HL-60 (cell line): ENCODE measurements around the gene NAXE.

Experiments
- DNase-seq, 2 experiments: peaks; one replicate each; pipeline ENCODE4 v3.0.0-alpha.2; 2010 to 2020; ENCODE audit warnings: low read depth in 1 of 2, low spot score in 1 of 2
- H3K27ac ChIP-seq: fragments of 250-450 bp; sonication (Bioruptor Pico); replicated peaks from 2 replicates; pipeline ENCODE4 v1.5.1; 2020; ENCODE audit warnings: mild to moderate bottlenecking, moderate library complexity
- H3K27me3 ChIP-seq: fragments of 250-450 bp; sonication (Bioruptor Pico); 2 replicates; pipeline ENCODE4 v1.5.1; 2021; ENCODE audit warnings: mild to moderate bottlenecking, moderate library complexity; ENCODE audit not compliant: insufficient read depth, poor library complexity, severe bottlenecking
- H3K4me3 ChIP-seq: replicated peaks from 2 replicates; pipeline ENCODE4 v1.5.1; 2011; ENCODE audit warnings: mild to moderate bottlenecking, control low read depth, low read length; ENCODE audit not compliant: insufficient read depth
- GABPA ChIP-seq: IDR thresholded peaks from 2 replicates; pipeline ENCODE4 v1.6.1; 2012; ENCODE audit warnings: low read depth
- POLR2AphosphoS5 ChIP-seq: IDR thresholded peaks from 2 replicates; pipeline ENCODE4 v1.6.1; 2012; ENCODE audit warnings: low read depth
- SPI1 ChIP-seq: IDR thresholded peaks from 2 replicates; pipeline ENCODE4 v1.6.1; 2012; ENCODE audit warnings: low read depth, mild to moderate bottlenecking, borderline replicate concordance
- TF ChIP-seq, protein P1 (sequence below): IDR thresholded peaks from 2 replicates; pipeline ENCODE4 v1.6.1; 2012; ENCODE audit warnings: low read depth; ENCODE audit not compliant: insufficient replicate concordance
- TF ChIP-seq, protein P2 (sequence below): IDR thresholded peaks from one replicate; pipeline ENCODE4 v1.5.1; 2011; ENCODE audit warnings: low read length, control low read depth, inconsistent platforms; ENCODE audit not compliant: insufficient read depth

The NAXE gene

DNA sequence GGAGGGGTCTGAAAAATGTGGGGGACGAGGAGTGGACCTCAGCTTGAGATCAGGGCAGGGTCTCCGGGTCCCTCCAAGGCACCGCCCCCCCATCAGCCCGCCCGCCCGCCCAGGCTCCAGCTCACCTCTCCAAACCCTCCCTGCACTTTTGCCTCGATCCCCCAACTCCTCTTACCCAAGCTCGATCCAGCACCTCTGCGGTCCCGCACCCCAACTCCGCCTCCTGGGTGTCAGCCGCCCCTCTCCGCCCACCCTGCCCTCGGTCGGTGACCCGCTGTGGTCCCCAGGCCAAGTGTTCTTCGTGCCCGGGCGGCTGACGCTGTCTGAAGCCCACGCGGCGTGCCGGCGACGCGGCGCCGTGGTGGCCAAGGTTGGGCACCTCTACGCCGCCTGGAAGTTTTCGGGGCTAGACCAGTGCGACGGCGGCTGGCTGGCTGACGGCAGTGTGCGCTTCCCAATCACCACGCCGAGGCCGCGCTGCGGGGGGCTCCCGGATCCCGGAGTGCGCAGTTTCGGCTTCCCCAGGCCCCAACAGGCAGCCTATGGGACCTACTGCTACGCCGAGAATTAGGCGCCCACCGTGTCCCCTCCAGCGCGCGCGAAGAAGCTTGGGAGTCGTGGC, 33.3 kb downstream of the NAXE start:
- Histone ChIP-seq H3K27ac (no peak overlapping the region), H3K27me3 (peaks cover 45% of the 10 kb centered on the region), H3K4me3 (peak overlapping the region; percentile 33)
- no peak for DNase-seq
- no peak for TF ChIP-seq POLR2AphosphoS5
- TF ChIP-seq SPI1, result no peak
- TF ChIP-seq GABPA, result no peak
- TF ChIP-seq, protein P1, sequence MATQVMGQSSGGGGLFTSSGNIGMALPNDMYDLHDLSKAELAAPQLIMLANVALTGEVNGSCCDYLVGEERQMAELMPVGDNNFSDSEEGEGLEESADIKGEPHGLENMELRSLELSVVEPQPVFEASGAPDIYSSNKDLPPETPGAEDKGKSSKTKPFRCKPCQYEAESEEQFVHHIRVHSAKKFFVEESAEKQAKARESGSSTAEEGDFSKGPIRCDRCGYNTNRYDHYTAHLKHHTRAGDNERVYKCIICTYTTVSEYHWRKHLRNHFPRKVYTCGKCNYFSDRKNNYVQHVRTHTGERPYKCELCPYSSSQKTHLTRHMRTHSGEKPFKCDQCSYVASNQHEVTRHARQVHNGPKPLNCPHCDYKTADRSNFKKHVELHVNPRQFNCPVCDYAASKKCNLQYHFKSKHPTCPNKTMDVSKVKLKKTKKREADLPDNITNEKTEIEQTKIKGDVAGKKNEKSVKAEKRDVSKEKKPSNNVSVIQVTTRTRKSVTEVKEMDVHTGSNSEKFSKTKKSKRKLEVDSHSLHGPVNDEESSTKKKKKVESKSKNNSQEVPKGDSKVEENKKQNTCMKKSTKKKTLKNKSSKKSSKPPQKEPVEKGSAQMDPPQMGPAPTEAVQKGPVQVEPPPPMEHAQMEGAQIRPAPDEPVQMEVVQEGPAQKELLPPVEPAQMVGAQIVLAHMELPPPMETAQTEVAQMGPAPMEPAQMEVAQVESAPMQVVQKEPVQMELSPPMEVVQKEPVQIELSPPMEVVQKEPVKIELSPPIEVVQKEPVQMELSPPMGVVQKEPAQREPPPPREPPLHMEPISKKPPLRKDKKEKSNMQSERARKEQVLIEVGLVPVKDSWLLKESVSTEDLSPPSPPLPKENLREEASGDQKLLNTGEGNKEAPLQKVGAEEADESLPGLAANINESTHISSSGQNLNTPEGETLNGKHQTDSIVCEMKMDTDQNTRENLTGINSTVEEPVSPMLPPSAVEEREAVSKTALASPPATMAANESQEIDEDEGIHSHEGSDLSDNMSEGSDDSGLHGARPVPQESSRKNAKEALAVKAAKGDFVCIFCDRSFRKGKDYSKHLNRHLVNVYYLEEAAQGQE, result no peak
- TF ChIP-seq, protein P2, sequence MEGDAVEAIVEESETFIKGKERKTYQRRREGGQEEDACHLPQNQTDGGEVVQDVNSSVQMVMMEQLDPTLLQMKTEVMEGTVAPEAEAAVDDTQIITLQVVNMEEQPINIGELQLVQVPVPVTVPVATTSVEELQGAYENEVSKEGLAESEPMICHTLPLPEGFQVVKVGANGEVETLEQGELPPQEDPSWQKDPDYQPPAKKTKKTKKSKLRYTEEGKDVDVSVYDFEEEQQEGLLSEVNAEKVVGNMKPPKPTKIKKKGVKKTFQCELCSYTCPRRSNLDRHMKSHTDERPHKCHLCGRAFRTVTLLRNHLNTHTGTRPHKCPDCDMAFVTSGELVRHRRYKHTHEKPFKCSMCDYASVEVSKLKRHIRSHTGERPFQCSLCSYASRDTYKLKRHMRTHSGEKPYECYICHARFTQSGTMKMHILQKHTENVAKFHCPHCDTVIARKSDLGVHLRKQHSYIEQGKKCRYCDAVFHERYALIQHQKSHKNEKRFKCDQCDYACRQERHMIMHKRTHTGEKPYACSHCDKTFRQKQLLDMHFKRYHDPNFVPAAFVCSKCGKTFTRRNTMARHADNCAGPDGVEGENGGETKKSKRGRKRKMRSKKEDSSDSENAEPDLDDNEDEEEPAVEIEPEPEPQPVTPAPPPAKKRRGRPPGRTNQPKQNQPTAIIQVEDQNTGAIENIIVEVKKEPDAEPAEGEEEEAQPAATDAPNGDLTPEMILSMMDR, result no peak

DNA sequence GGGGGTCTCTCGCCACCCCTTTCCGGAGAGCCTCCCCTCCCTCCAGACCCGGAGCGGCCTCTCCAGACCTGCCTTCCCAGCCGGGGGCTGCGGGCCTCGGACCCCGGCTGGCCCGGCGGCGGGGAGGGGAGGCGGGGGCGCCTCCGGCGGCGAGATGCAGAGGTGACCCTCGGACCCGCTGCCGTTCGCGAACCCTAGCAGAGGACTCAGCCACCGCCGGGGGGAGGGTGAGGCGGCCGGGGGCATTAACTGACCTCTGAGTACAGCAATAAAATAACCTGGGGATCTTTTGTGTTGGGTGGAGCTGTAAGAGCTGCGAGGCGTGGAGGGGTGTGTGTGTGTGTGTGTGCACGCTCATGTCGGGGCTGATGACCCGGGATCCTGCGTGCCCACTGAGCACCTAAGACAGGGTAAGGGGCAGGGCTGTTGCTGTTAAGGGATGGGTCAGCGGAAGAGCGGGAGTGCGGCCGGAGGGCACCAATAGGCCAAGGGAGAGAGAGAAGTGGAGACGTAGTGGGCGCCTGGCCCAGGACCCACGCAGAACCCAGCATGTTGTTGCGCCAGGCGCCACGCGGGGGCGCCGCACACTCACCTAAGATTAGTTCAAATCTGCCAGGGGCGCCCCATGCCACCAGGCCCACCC, 34.0 kb downstream of the NAXE start:
- no peak overlapping the region for H3K4me3 ChIP-seq
- TF ChIP-seq POLR2AphosphoS5 (no peak), SPI1 (no peak), GABPA (no peak)
- TF ChIP-seq, protein P2, result peak; percentile 75
- TF ChIP-seq, protein P1, result no peak

DNA sequence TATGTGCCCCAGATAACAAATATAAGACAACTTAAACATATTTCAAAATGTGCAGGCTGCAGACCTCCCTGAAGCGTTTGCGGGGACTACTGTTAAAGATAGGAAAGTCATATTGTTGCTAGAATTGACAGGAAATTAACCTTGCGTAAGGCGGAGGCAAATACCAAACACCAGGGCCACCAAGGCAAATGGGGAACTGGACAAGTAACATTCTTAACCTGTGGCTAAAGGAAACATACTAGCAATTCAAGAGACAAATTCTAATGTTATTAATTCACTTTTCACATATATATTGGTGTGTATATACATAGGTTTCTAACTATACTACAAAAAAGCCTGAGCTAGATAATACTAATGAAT, 34.5 kb downstream of the NAXE start:
- TF ChIP-seq SPI1 (0 out of 2 replicates have a peak, but pooled peaks have one; percentile 22), GABPA (no peak)
- Histone ChIP-seq H3K27me3 (peaks cover 45% of the 10 kb centered on the region), H3K27ac (no peak overlapping the region), H3K4me3 (no peak overlapping the region)
- no peak for DNase-seq

More for the DNA sequence above, 34.0 kb downstream of the NAXE start:
- no peak overlapping the region for H3K27ac ChIP-seq
- peak in 1 of 2 experiments; percentile 33 for DNase-seq
- H3K27me3 ChIP-seq, result peaks cover 45% of the 10 kb centered on the region

DNA sequence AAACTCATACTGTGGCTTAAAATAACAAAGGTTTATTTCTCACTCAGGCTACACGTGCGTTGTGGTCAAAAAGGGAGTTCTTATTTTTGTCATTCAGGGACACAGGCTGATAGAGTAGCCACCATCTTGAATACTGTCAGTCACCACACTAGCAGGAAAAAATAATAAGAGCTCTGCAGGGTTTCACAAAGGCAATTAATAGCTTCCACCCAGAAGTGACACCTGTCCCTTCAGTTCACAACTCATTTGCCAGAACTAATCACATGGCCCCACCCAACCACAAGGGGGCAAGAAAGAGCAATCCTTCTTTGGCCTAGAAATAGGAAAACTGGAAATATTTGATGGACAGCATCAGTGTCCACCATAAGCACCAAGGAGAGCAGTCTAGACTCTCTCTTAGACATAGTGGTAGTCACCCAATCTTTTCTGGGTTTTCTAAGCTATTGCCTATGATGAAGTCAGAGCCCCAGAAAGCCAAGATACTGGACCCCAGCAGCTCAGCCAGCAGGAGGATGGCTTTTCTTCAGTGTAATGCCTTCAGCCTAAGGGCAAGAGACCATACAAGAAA, 35.8 kb downstream of the NAXE start:
- no peak for TF ChIP-seq GABPA
- TF ChIP-seq POLR2AphosphoS5, result no peak
- no peak for TF ChIP-seq SPI1
- TF ChIP-seq, protein P2, result peak; percentile 55
- TF ChIP-seq, protein P1, result peak; percentile 71
- peak in 1 of 2 experiments; percentile 34 for DNase-seq

More for the DNA sequence above, 35.8 kb downstream of the NAXE start:
- Histone ChIP-seq H3K4me3 (no peak overlapping the region), H3K27ac (no peak overlapping the region), H3K27me3 (peaks cover 47% of the 10 kb centered on the region)
